HFFc6 (cell line): ENCODE measurements around the gene DAZAP1. TPM values are rescaled to one million over a fixed set of nuclear protein-coding genes. Genes with fewer than 3 reads are reported as not detected.
A peak's percentile ranks its signal among the peaks of the same experiment; 100 is the strongest.

ENCODE experiments used
- DNase-seq: peaks from one replicate; pipeline ENCODE4 v3.0.0-alpha.2; 2018
- H3K27ac Mint-ChIP-seq: 2 replicates; pipeline ENCODE4 v1.8.0; 2020; ENCODE audit warnings: mild to moderate bottlenecking, mixed read lengths
- H3K27me3 Mint-ChIP-seq: 2 replicates; pipeline ENCODE4 v1.8.0; 2021; ENCODE audit warnings: mild to moderate bottlenecking, moderate library complexity, mixed read lengths; ENCODE audit not compliant: insufficient read depth
- H3K36me3 Mint-ChIP-seq: 2 replicates; pipeline ENCODE4 v1.8.0; 2021; ENCODE audit warnings: low read depth, mixed read lengths
- H3K4me1 Mint-ChIP-seq: 2 replicates; pipeline ENCODE4 v1.8.0; 2020; ENCODE audit warnings: low read depth, mixed read lengths
- H3K4me3 Mint-ChIP-seq: 2 replicates; pipeline ENCODE4 v1.8.0; 2020; ENCODE audit warnings: mild to moderate bottlenecking, moderate library complexity, mixed read lengths
- H3K9me3 Mint-ChIP-seq: 2 replicates; pipeline ENCODE4 v1.8.0; 2020; ENCODE audit warnings: mild to moderate bottlenecking, mixed read lengths
- CTCF ChIP-seq: fragments of 200-600 bp; sonication (generic); IDR thresholded peaks from 2 replicates; pipeline ENCODE4 v1.5.0; 2021; ENCODE audit warnings: antibody characterized with exemption, mild to moderate bottlenecking
- total RNA-seq, 6 experiments: library from RNA; stranded (reverse); fragmentation: NEBNext Ultra II Directional; extraction: Animal tissue kit (Norgen Biotek cat#: 25700); gene quantifications; 2 replicates in 1 of 6; 3 replicates in 5 of 6; pipeline ENCODE4 v1.2.3, GENCODE V29; 2021

DAZAP1 gene
- total RNA-seq, 6 experiments from 2014 or later, result 87.2 to 109 (median 103) TPM

GRCh38 chr19:1362387-1363257 lies 44.8 kb upstream of the DAZAP1 start:
- Mint-ChIP-seq H3K27ac (peak overlapping the region; percentile 87), H3K4me1 (peaks cover 34% of the 10 kb centered on the region), H3K9me3 (no peaks in the 10 kb centered on the region), H3K27me3 (no peaks in the 10 kb centered on the region), H3K36me3 (peaks cover 30% of the 10 kb centered on the region), H3K4me3 (peak overlapping the region; percentile 83)
- DNase-seq, result no peak
- no peak for TF ChIP-seq CTCF

- Mint-ChIP-seq H3K4me1 (peaks cover 34% of the 10 kb centered on the region), H3K9me3 (no peaks in the 10 kb centered on the region), H3K4me3 (no peak overlapping the region), H3K27me3 (no peaks in the 10 kb centered on the region), H3K27ac (no peak overlapping the region), H3K36me3 (peaks cover 21% of the 10 kb centered on the region)
- TF ChIP-seq CTCF, result no peak
- DNase-seq, result no peak
These were observed 43.8 kb upstream of the DAZAP1 start for GRCh38 chr19:1363599-1363998.

GRCh38 chr19:1364070-1364704 lies 43.2 kb upstream of the DAZAP1 start:
- no peak for DNase-seq
- H3K36me3 Mint-ChIP-seq, result peaks cover 21% of the 10 kb centered on the region
- TF ChIP-seq CTCF, result peak; percentile 63
- peaks cover 34% of the 10 kb centered on the region for H3K4me1 Mint-ChIP-seq
- no peaks in the 10 kb centered on the region for H3K9me3 Mint-ChIP-seq
- H3K27me3 Mint-ChIP-seq, result no peaks in the 10 kb centered on the region
- H3K4me3 Mint-ChIP-seq, result no peak overlapping the region
- no peak overlapping the region for H3K27ac Mint-ChIP-seq

GRCh38 chr19:1365319-1366269 lies 41.8 kb upstream of the DAZAP1 start:
- no peak overlapping the region for H3K4me3 Mint-ChIP-seq
- H3K36me3 Mint-ChIP-seq, result peaks cover 26% of the 10 kb centered on the region
- no peaks in the 10 kb centered on the region for H3K9me3 Mint-ChIP-seq
- peaks cover 21% of the 10 kb centered on the region for H3K4me1 Mint-ChIP-seq
- no peak overlapping the region for H3K27ac Mint-ChIP-seq
- no peak for DNase-seq
- no peaks in the 10 kb centered on the region for H3K27me3 Mint-ChIP-seq
- TF ChIP-seq CTCF, result no peak

GRCh38 chr19:1366296-1366695 lies 41.1 kb upstream of the DAZAP1 start:
- Mint-ChIP-seq H3K36me3 (peaks cover 26% of the 10 kb centered on the region), H3K4me3 (no peak overlapping the region), H3K9me3 (no peaks in the 10 kb centered on the region), H3K27me3 (no peaks in the 10 kb centered on the region), H3K27ac (no peak overlapping the region), H3K4me1 (peaks cover 14% of the 10 kb centered on the region)
- no peak for TF ChIP-seq CTCF
- DNase-seq, result no peak
